ENCODE data around the gene SIX3. TPM values are rescaled to one million over a fixed set of nuclear protein-coding genes. Genes with fewer than 3 reads are reported as not detected.

Gene SIX3
- total RNA-seq, 6 experiments from 2014 or later, result not detected

DNA sequence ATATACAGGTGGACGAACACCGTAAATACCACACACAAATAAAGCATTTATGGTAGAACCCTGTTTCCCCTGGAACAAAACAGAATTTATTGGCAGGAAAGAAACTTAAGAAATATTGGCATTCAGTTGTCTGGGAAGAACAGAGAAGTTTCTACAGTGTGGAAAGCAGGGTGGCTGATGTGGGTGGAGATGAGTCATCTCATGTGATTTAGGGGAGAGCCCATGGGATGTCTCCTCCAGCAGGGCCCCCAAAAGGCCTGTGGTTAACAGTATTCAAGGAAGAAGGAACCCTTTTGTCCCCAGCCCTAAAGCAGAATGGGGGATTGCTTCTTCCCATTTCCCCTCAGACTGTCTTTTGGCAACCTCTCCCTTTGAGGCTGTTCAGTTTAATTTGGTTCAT, 24.2 kb downstream of the SIX3 start:
- Mint-ChIP-seq H3K27ac (no peak overlapping the region), H3K4me3 (no peak overlapping the region), H3K36me3 (ENCODE audit: low read depth) (no peaks in the 10 kb centered on the region), H3K9me3 (no peaks in the 10 kb centered on the region), H3K27me3 (ENCODE audit: insufficient read depth) (peaks cover 20% of the 10 kb centered on the region), H3K4me1 (ENCODE audit: low read depth) (peaks cover 6% of the 10 kb centered on the region)
- TF ChIP-seq, protein P1, sequence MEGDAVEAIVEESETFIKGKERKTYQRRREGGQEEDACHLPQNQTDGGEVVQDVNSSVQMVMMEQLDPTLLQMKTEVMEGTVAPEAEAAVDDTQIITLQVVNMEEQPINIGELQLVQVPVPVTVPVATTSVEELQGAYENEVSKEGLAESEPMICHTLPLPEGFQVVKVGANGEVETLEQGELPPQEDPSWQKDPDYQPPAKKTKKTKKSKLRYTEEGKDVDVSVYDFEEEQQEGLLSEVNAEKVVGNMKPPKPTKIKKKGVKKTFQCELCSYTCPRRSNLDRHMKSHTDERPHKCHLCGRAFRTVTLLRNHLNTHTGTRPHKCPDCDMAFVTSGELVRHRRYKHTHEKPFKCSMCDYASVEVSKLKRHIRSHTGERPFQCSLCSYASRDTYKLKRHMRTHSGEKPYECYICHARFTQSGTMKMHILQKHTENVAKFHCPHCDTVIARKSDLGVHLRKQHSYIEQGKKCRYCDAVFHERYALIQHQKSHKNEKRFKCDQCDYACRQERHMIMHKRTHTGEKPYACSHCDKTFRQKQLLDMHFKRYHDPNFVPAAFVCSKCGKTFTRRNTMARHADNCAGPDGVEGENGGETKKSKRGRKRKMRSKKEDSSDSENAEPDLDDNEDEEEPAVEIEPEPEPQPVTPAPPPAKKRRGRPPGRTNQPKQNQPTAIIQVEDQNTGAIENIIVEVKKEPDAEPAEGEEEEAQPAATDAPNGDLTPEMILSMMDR (IDR thresholded peaks at IDR 0.05), result no peak
- DNase-seq, result no peak

DNA sequence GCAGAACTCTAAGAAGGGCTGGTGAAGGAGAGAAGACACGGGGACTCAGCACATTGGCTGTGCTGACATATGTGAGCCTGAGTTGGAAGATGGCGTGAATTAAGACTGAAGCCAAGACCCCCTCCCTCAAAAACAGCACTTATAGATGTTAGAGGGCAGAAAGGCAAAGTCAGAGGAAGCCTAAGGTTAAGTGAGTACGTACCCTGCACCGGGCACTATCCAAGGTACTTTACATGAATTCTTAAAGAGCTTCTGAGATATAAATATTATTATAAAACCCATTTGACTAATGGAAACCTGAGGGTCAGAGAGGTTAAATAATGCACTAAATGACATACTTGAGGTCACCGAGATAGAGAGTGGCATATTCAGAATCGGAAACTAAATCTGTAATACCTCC, 25.6 kb downstream of the SIX3 start:
- TF ChIP-seq, protein P1 (IDR thresholded peaks at IDR 0.05), result no peak
- no peak for DNase-seq
- Mint-ChIP-seq H3K27ac (no peak overlapping the region), H3K27me3 (ENCODE audit: insufficient read depth) (peaks cover 21% of the 10 kb centered on the region), H3K36me3 (ENCODE audit: low read depth) (no peaks in the 10 kb centered on the region), H3K9me3 (no peaks in the 10 kb centered on the region), H3K4me1 (ENCODE audit: low read depth) (peaks cover 14% of the 10 kb centered on the region), H3K4me3 (no peak overlapping the region)

DNA sequence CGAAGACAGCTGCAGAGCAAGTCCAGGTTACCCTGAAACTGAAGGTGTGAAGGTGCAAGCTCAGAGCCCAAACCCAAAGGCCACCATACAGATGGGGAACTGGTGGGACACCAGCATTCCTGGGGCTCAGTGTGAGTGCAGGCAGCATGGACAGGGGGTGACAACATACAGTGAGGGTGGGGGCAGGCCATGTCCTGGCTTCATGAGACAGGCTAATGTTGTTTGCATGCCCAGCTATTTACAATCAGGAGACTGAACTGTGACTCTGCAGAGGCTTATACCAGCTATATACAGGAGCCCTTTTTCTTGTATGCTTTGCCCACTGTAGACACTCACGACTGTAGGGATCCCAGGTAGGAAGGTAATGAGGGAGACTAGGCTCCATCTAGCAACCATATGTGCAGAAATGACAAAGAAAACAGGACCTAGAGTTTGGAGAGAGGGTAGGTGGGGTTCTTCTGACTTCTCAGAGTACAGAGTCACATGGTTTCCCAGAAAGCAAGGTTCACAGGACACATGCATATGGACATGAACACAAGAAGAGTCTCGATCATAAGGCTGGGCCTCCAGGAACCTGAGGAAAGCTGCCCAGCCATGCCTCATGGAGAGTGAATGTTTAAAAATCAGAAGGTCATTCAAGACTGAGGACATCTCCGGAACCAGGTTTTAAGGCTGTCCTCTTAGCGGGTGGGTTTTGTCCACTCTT, 26.4 kb downstream of the SIX3 start:
- no peak for DNase-seq
- H3K4me3 Mint-ChIP-seq, result no peak overlapping the region

DNA sequence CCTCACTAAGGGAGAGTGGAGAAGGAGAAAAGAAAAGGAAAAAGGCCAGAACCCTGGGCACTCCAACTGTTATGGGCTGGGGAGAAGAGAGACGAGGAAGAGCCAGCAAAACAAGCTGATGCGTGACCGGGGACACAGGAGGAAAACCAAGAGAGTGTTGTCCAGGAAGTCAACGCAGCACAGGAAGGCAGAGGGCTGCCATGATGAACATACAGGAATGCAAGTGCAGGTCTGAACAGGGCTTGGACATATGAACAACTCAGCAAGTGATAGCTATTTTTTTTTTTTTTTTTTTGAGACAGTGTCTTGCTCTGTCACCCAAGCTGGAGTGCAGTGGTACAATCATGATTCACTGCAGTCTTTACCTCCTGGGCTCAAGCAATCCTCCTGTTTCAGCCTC, 28.4 kb downstream of the SIX3 start:
- no peak for DNase-seq
- peaks cover 18% of the 10 kb centered on the region for H3K27me3 Mint-ChIP-seq (ENCODE audit: insufficient read depth)
- TF ChIP-seq, protein P1 (IDR thresholded peaks at IDR 0.05), result no peak
- H3K36me3 Mint-ChIP-seq (ENCODE audit: low read depth), result no peaks in the 10 kb centered on the region
- no peak overlapping the region for H3K4me3 Mint-ChIP-seq
- no peak overlapping the region for H3K27ac Mint-ChIP-seq
- H3K9me3 Mint-ChIP-seq, result no peaks in the 10 kb centered on the region
- H3K4me1 Mint-ChIP-seq (ENCODE audit: low read depth), result peaks cover 28% of the 10 kb centered on the region

More for the DNA sequence above, 26.4 kb downstream of the SIX3 start:
- Mint-ChIP-seq H3K9me3 (no peaks in the 10 kb centered on the region), H3K36me3 (ENCODE audit: low read depth) (no peaks in the 10 kb centered on the region), H3K27ac (no peak overlapping the region), H3K27me3 (ENCODE audit: insufficient read depth) (peaks cover 21% of the 10 kb centered on the region), H3K4me1 (ENCODE audit: low read depth) (peaks cover 19% of the 10 kb centered on the region)
- TF ChIP-seq, protein P1 (IDR thresholded peaks at IDR 0.05), result no peak

DNA sequence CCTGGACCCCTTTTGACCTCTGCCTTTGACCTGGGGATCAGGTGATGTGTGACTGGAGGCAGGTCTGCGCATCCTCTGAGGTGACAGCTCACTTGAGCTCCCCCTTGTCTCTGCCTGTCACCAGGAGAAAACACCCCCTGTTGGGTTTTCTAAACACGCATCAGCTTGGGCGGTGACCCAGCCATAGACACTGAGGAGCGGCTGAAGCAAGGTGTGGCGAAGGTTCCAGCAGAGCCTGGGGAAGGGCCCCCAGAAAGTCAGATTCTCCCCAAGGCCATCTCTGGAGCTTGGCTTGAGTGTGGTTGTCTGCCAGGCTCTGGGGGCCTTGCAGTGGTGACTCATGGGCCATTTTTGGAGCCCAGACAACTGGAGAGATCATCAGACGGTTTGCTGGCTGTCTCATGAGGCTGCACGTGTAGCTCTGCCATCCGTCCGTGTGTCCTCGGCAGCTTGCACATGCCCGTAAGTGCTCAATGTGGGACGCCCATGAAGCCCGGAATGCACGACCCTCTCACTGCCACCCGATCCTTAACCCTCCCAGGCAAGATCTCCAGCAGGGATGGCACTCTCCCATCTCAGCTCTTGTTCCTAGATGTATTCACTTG, 29.4 kb downstream of the SIX3 start:
- TF ChIP-seq, protein P1 (IDR thresholded peaks at IDR 0.05), result no peak
- Mint-ChIP-seq H3K9me3 (no peaks in the 10 kb centered on the region), H3K27ac (no peak overlapping the region), H3K4me1 (ENCODE audit: low read depth) (peaks cover 23% of the 10 kb centered on the region), H3K4me3 (no peak overlapping the region), H3K27me3 (ENCODE audit: insufficient read depth) (peaks cover 23% of the 10 kb centered on the region), H3K36me3 (ENCODE audit: low read depth) (no peaks in the 10 kb centered on the region)
- peak; percentile 33 for DNase-seq
